HG02623 (cell line): ENCODE results near the gene TMEM141.
"Not testable (repeated sequence)": the region's sequence is repeated elsewhere in the genome, so short reads cannot be mapped to it uniquely, and the experiment has no call there.

Experiments used
- ATAC-seq: cut with Tn5 transposase; IDR thresholded peaks from one replicate; pipeline ENCODE4 v1.9.1; 2021; ENCODE audit warnings: moderate library complexity; ENCODE audit not compliant: unreplicated experiment

TMEM141 gene

GRCh38 chr9:136771907-136772415, 19.2 kb upstream of the TMEM141 start:
- no peak for ATAC-seq

GRCh38 chr9:136773386-136774044, 17.6 kb upstream of the TMEM141 start:
- ATAC-seq, result no peak

GRCh38 chr9:136774416-136775045, 16.6 kb upstream of the TMEM141 start:
- no peak for ATAC-seq

- no peak for ATAC-seq
These were observed 16.0 kb upstream of the TMEM141 start for GRCh38 chr9:136775191-136775590.

GRCh38 chr9:136776947-136777346, 14.2 kb upstream of the TMEM141 start:
- ATAC-seq, result no peak

- no peak for ATAC-seq
These were observed 13.8 kb upstream of the TMEM141 start for GRCh38 chr9:136777359-136777758.

GRCh38 chr9:136779808-136780207, 11.3 kb upstream of the TMEM141 start:
- no peak for ATAC-seq

GRCh38 chr9:136782452-136782851, 8.7 kb upstream of the TMEM141 start:
- ATAC-seq, result no peak

GRCh38 chr9:136784249-136784996, 6.7 kb upstream of the TMEM141 start:
- ATAC-seq, result no peak

GRCh38 chr9:136784997-136785361, 6.2 kb upstream of the TMEM141 start:
- ATAC-seq, result no peak

- ATAC-seq, result not testable (repeated sequence)
These were observed 5.4 kb upstream of the TMEM141 start for GRCh38 chr9:136785565-136786355.

- no peak for ATAC-seq
These were observed 4.7 kb upstream of the TMEM141 start for GRCh38 chr9:136786451-136786850.

- not testable (repeated sequence) for ATAC-seq
These were observed 4.2 kb upstream of the TMEM141 start for GRCh38 chr9:136786983-136787382.

- ATAC-seq, result no peak
These were observed 3.3 kb upstream of the TMEM141 start for GRCh38 chr9:136787690-136788400.

GRCh38 chr9:136788644-136789522, 2.3 kb upstream of the TMEM141 start:
- not testable (repeated sequence) for ATAC-seq

- ATAC-seq, result no peak
These were observed 1.6 kb upstream of the TMEM141 start for GRCh38 chr9:136789523-136789937.

GRCh38 chr9:136791516-136792276, 552 bp downstream of the TMEM141 start:
- no peak for ATAC-seq

- ATAC-seq, result no peak
These were observed 1.4 kb downstream of the TMEM141 start for GRCh38 chr9:136792321-136793085.
